Activated CD8-positive, alpha-beta memory T cell treated with anti-CD3 and anti-CD28 coated beads for 48 hours (primary cell): Measurements from ENCODE around the gene CAMKMT.

Experiments used
- DNase-seq, 3 experiments: peaks; one replicate each; pipeline ENCODE4 v3.0.0-alpha.2; 2020; ENCODE audit warnings: low read depth in 2 of 3, low spot score in 2 of 3

Gene CAMKMT

DNA sequence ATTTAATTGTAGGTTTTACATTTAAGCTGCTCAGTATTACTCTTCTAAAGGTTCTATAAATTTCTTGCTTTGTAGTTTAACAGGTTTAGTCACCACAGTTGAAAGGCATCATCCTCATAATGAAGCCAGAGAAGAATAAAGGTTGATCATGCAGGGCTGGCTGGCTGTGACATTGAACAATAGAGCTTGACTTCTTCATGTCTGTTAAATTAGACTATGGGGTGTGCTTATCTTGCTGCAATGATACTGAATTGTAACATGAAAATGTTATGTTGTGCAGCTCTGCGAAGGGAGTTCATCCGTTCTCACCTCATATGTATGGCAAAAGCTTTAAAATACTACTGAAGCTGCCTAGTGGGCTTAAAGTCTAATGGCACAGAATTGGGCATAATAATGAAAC is 81.8 kb downstream of the CAMKMT start:
- DNase-seq: no peak

GRCh38 chr2:44444881-44445280 is 83.1 kb downstream of the CAMKMT start:
- no peak for DNase-seq

DNA sequence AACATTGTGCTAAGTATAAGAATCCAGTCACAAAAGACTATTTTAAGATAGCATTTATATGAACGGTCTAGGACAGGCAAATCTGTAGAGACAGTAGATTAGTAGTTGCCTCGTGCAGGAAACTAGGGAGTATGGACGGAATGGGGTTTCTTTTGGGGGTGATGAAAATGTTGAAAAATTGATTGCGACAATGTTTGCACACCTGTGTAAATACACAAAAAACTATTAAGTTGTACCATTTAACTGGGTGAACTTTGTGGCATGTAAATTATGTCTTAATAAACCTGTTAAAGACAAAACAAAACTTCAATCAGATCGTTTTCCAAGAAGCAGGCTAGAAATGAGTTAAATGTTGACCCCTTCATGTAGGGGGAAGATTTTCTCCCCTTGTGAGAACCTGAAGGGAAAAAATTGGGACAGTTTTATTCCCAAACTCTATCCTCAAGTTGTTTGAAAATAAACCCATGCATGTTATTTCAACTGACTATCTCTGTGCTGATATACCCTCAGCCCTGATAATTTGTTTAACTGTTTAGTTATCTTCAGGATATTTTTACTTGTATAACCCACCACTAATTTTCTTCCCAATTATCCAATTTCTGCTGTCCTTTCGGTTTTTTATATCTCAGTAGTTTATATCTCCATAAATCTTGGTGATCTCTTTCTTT is 87.2 kb downstream of the CAMKMT start:
- no peak for DNase-seq

- DNase-seq: no peak
These were observed 88.3 kb downstream of the CAMKMT start for GRCh38 chr2:44450082-44450481.

GRCh38 chr2:44450806-44451205 is 89.1 kb downstream of the CAMKMT start:
- no peak for DNase-seq

- DNase-seq: no peak
These were observed 90.4 kb downstream of the CAMKMT start for GRCh38 chr2:44452069-44452583.

DNA sequence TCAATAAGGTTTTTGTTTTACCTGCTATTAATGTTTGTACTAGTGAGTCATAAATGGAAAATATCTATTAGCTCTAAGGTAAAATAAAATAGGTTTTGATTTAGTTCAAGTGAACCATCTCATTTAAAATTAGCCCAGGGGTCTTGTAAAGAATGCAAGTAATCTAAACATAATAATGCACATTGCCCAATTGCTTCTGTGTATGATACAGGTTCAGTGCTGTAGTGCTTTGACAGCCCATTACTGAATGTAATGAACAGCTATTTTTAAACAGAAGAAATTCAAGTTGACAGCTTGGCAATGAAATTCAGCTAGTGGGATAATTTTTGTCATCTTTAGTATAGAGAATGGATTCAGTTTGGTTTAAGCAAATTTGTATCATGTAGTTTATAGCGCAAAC is 91.5 kb downstream of the CAMKMT start:
- no peak for DNase-seq

GRCh38 chr2:44455877-44456276 is 94.1 kb downstream of the CAMKMT start:
- DNase-seq: no peak

DNA sequence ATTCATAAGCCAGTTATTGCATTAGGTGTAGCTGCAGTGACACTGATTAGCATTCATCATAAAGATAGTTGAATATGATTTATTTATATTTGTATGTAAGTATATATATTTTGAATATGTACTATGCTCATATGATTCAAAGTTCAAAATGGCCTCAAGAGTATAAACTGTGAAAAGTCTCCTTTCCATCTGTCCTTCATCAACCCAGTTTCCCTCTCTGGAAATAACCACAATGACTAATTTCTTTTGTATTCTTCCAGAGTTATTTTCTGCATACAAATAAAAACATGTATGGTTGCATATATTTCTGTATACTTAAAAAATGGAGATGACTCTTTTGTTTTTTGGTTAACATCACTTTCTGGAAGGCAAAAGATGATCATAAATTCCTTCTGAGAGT is 95.2 kb downstream of the CAMKMT start:
- no peak for DNase-seq

DNA sequence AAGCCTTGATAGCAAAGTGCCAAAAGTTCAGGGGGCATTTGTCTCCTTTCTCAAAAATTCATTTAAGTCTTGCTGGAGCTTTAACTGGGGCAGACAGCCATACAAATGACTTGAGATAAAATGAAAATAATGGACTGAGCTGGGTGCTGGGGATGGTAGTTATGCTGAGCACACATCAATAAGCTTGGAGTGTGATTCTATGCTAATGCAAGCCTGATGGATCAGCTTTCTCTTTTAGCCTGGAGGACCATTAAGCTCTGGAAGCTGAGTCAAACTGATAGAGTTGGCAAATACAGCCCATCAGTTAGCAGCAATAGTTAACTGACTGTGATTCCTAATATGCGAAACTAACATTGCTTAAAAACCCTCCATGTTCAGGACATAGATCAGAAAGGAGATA is 98.0 kb downstream of the CAMKMT start:
- DNase-seq: no peak

GRCh38 chr2:44462934-44463849 is 101.4 kb downstream of the CAMKMT start:
- DNase-seq: no peak

GRCh38 chr2:44464437-44464836 is 102.7 kb downstream of the CAMKMT start:
- no peak for DNase-seq

DNA sequence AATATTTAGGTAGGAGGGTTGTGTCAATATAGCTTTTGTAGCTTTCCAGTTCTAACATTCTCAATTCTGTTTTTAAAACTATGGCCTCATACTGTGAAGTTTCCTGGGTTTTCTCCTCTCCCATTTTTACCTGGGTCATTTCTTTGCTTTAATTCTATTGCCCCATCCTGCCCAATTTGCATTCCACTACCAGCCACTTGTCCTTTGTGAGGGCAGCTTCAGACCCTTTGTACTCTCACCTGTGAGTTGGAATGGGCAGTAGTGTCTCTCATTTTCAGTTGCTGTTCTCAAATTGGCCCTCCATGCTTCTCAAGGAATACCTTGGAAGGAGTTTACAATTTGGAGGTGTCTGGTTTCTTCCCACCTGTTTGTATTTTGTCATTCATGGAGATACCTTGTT is 108.4 kb downstream of the CAMKMT start:
- no peak for DNase-seq

GRCh38 chr2:44477657-44478414 is 116.1 kb downstream of the CAMKMT start:
- DNase-seq: no peak

GRCh38 chr2:44479127-44479887 is 117.6 kb downstream of the CAMKMT start:
- DNase-seq: no peak

GRCh38 chr2:44480068-44480467 is 118.3 kb downstream of the CAMKMT start:
- no peak for DNase-seq

DNA sequence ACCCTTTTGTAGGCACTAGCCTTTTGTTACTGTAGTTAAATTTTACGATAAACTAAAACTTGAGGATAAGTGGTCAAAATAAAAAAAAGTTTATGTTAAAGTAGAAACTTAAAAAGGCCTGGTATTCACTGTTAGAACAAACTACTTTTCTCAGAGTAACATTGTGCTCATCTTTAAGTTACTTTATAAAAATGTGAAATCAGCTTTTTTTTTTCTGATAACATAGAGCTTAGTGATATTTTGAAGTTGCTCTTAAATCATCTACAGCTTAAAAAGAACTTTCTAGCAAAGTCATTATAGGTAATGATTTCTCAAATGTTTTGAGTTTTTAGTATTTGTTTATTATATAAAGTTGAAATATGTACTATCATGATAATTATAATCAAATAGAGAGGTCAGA is 125.3 kb downstream of the CAMKMT start:
- DNase-seq: no peak

DNA sequence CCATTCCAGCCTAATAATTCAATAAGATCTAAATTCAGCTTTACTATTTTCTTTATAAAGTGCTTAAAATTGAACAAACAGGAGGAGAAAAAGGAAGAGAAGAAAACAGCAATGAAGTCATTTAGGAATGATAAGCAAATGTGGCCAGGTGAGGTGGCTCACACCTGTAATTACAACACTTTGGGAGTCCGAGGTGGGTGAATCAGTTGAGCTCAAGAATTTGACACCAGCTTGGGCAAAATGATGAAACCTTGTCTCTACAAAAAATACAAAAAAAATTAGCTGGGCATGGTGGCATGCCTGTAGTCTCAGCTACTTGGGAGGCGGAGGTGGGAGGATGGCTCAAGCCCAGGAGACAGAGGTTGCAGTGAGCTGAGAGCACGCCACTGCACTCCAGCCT is 129.0 kb downstream of the CAMKMT start:
- DNase-seq: no peak

GRCh38 chr2:44494006-44494405 is 132.3 kb downstream of the CAMKMT start:
- no peak for DNase-seq

- DNase-seq: no peak
These were observed 133.3 kb downstream of the CAMKMT start for GRCh38 chr2:44495035-44495434.

- DNase-seq: no peak
These were observed 133.8 kb downstream of the CAMKMT start for GRCh38 chr2:44495544-44495943.
